Activated CD8-positive, alpha-beta memory T cell treated with anti-CD3 and anti-CD28 coated beads, Interleukin-2, amount 50 U/mL, for 1 hour (primary cell): ENCODE data around the gene METAP1D.

Source experiments
- DNase-seq: peaks from one replicate; pipeline ENCODE4 v3.0.0-alpha.2; 2020; ENCODE audit errors: extremely low read depth

The METAP1D gene

GRCh38 chr2:172091761-172092566 lies 92.2 kb downstream of the METAP1D start:
- no peak for DNase-seq

- no peak for DNase-seq
Observed at GRCh38 chr2:172092716-172093415, 93.1 kb downstream of the METAP1D start.

- no peak for DNase-seq
Observed at GRCh38 chr2:172093416-172094293, 93.9 kb downstream of the METAP1D start.

GRCh38 chr2:172094294-172095145 lies 94.8 kb downstream of the METAP1D start:
- DNase-seq = no peak

- peak; percentile 47 for DNase-seq
Observed at GRCh38 chr2:172095146-172095904, 95.6 kb downstream of the METAP1D start.

GRCh38 chr2:172095905-172096625 lies 96.3 kb downstream of the METAP1D start:
- DNase-seq = no peak

- no peak for DNase-seq
Observed at GRCh38 chr2:172096626-172097547, 97.1 kb downstream of the METAP1D start.

- DNase-seq = no peak
Observed at GRCh38 chr2:172097557-172098131, 97.9 kb downstream of the METAP1D start.

- no peak for DNase-seq
Observed at GRCh38 chr2:172098287-172098649, 98.5 kb downstream of the METAP1D start.

- DNase-seq = no peak
Observed at GRCh38 chr2:172098650-172099471, 99.1 kb downstream of the METAP1D start.

- no peak for DNase-seq
Observed at GRCh38 chr2:172099472-172100079, 99.8 kb downstream of the METAP1D start.

GRCh38 chr2:172100080-172100934 lies 100.6 kb downstream of the METAP1D start:
- no peak for DNase-seq

- no peak for DNase-seq
Observed at GRCh38 chr2:172100935-172101820, 101.4 kb downstream of the METAP1D start.

- DNase-seq = no peak
Observed at GRCh38 chr2:172101821-172102390, 102.2 kb downstream of the METAP1D start.
